Endometrial microvascular endothelial cells (primary cell): ENCODE data around the gene PCYT2. TPM values are rescaled to one million over a fixed set of nuclear protein-coding genes. Genes with fewer than 3 reads are reported as not detected.
"Not testable (repeated sequence)": the region's sequence is repeated elsewhere in the genome, so short reads cannot be mapped to it uniquely, and the experiment has no call there.

ENCODE experiments used
- in situ Hi-C: cut with HindIII; loops from 2 replicates; pipeline ENCODE4 v1.10.0; 2017; ENCODE audit warnings: low sequenced_read_pairs, low pct_unique_long_range_greater_than_20kb; ENCODE audit errors: inconsistent ontology term
- total RNA-seq: library from RNA; depleted of rRNA; stranded (reverse); fragments of >200 nt; gene quantifications from one replicate; pipeline ENCODE4 v1.2.3, GENCODE V29; 2015; ENCODE audit errors: inconsistent ontology term

PCYT2 gene
- total RNA-seq, 1 donor from 2014 or later: 41.0 TPM

DNA sequence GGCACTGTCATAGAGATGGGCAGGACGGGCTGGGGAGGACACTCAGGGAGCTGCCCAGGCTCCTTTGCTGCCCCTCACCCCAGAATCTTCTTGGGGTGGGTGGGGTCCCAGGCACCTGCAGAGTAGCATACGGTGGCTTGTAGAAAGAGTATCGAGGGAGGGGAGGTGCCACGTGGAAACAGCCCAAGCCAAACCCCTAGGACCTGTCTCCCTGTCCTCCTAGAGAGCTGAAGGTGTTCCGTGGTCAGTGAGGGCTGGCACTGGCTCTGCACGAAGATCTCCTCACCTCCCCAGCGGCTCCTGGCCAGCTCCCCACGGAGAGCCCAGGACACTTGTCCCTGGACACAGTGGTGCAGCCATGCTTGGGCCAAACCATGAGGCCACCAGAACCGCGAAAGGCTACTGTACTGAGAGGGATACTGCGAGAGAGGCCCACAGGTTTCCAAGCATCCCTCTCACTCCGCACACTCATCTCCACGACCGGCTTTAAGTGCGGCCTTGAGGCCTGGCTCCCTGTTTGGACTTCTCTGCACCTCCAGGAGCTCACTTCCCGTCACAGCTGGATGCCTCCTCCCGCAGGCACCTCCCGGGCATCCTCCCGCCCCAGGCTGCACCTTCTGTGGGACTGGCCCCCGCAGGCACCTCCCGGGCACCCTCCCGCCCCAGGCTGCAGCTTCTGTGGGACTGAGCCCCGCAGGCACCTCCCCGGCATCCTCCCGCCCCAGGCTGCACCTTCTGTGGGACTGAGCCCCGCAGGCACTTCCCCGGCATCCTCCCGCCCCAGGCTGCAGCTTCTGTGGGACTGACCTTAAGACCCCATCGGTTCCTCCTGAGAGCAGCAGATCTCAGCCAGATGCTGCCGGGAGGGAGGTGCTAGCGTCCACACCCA lies 18.3 kb upstream of the PCYT2 start:
- in situ Hi-C loops: no loop called here

DNA sequence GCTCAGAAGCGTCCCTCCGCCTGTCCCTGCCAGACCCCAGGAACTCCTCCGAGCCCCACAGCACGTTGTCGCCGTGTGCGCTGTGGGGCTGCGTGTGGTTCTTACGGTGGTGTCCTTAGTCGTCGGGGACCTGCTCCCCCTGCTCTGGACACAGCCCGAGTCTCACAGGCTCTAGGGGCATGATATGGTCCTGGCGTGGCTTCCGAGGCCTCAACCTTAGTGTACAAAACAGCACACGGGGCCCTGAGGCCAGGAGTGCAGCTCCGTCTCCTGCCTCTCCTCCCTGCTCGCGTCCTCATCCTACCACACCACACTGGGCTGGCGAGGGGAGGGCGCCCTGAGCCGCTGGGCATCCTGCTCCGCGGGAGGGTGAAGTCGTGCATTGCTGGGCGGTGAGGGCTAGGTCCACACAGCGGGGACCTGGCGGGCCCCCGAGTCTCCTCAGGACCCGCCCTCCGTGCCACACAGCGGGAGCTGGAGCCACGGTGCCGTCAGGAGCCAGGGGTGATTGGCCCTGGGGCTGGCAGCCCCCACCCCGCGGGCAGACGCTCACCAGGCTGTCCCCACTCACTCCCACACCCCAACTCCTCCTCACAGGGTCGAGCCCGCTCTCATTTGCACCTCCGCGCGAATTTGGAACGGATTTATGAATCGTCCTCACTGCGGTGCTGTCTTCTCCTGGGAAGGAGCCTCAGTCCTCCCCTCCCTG lies 17.5 kb upstream of the PCYT2 start:
- in situ Hi-C loops: no loop called here

DNA sequence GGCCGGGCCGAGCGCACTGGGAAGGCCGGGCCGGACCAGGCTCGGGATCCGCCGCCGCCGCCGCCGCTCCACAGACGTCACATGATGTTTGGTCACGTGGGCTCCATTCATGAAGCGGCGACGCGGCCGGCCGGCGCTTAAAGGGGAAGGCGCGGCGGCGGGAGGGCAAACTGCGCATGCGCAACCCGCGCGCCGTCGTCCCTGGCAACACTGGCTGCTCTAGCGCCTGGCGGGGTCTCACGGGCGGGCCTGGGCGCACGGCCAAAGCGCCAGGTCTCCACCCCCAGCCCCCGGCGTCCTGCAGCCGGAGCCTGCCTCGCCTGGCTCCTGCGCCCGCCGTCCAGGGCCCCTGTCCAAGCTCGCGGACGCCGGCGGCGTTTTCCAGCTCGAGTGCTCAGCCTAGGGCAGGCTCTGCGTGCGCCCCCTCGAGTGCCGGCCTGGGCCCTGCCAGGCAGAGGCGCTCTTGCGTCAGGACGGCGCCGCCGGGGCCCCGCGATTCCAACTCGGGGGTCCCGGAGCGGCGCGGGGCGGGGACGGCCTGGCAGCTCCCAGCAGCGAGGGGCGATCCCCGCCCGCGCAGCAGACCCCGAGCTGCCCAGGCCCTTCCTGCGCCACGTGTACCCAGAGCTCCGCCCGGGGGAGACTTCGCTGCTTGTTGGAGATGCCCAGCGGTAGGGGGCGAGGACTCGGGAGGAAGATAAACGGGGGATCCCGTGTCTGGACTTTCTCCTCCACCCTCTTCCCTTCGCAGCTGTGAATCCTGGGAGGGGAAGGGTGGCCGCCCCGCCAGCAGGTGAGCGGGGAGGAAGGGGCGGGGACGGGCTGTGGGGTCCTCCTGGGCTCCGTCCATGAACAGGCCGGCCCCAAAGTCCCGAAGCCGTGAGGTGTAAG lies 16.7 kb upstream of the PCYT2 start, which contains the start of gene MAFG:
MAFG (minus strand) TSS at position 83 of the 891 bp plus-strand sequence. CDS start 4,550 bp downstream, outside the sequence.
- in situ Hi-C loops: no loop called here

- in situ Hi-C loops: no loop called here
Measured at GRCh38 chr17:81927152-81927652, 16.0 kb upstream of the PCYT2 start.

- in situ Hi-C loops: no loop called here
Measured at GRCh38 chr17:81926451-81927151, 15.4 kb upstream of the PCYT2 start.

DNA sequence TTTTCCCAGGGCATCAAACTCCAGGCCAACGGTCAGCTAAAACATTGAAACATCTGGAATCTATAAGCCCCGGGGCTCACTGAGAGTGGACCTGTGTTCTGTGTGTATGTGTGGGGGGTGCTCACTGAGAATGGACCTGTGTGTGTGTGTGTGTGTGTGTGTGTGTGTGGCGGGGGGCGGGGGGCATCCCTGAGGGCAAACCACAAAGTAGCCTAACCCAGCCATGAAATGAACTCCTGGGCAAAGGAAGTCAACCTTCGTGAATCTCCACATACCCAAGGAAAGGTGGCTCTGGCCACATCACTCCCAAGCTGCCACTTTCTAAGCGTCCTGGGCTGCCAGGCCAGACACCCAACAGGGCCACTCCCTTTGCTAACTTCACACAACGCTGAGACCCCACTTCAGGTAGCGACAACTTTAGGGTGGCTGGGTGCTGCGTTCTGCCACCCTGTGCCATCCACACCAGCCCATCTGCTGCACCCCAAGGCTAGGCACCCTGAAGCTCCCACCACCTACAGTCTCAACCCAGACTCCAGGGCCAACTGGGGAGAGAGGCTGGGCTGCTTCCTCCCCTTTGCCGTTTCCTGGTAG lies 14.8 kb upstream of the PCYT2 start:
- in situ Hi-C loops: no loop called here

DNA sequence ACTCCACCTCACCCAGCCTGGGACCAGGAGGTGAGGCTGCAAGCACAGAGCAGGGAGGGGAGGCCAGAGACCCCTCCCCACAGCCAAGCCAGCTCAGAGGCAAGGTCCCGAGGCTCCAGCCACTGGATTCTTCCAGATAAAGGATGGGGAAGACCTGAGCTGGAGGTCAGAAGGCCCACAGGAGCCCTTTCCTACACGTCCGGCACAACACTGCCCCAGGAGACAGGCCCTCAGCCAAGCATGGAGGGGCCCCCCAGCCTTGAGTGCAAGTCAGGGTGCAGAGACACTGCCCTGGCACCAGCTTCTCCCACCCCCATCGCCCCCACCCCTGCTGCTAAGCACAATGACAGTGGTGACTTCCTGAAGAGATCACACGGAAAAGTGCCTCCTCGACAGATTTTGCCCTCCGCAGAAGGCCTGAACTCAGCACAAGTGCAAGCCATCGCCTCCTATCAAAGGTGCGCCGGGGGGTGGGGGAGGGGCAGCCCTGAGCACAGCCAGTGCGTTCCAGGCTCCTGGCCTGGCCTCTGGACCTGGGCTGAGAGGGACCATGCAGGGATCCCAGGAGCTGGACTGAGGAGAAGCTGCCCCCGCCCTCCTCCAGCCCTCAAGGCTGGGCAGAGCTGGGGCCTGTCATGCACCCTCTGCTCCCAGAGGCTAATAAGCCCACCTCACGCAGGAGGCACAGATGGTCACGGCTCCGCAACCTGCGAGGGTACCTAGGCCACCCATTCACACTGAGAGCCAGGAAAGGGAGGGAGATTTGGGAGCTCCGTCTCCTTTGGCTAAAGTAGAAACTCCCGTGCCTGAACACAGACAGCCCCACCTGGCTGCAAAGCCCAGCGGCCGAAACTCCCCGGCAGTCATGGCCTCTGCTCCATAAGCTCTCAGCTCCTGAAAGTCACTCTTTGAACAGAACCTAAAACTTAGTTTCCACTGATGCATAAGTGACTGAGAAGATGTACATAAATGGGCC lies 13.6 kb upstream of the PCYT2 start:
- in situ Hi-C loops: no loop called here

GRCh38 chr17:81923302-81924260 lies 12.4 kb upstream of the PCYT2 start:
- in situ Hi-C loops: no loop called here

- in situ Hi-C loops: no loop called here
Measured at GRCh38 chr17:81922566-81923301, 11.5 kb upstream of the PCYT2 start.

GRCh38 chr17:81921996-81922565 lies 10.9 kb upstream of the PCYT2 start:
- in situ Hi-C loops: no loop called here

DNA sequence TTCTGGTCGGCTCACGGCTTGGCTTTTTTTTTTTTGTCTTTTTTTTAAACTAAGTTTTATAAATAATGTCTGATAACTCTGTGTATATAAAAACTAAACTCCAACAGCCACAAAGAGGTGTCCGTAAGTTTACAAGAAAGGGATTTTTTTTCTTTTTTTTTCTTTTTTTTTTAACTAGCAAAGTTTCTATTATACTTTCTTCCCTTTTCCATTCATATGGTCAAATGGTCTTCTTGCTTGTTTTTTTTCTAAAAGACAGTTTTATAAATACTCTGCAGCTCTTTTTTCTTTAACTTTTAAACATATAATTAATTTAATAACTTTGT lies 10.3 kb upstream of the PCYT2 start:
- in situ Hi-C loops: no loop called here

DNA sequence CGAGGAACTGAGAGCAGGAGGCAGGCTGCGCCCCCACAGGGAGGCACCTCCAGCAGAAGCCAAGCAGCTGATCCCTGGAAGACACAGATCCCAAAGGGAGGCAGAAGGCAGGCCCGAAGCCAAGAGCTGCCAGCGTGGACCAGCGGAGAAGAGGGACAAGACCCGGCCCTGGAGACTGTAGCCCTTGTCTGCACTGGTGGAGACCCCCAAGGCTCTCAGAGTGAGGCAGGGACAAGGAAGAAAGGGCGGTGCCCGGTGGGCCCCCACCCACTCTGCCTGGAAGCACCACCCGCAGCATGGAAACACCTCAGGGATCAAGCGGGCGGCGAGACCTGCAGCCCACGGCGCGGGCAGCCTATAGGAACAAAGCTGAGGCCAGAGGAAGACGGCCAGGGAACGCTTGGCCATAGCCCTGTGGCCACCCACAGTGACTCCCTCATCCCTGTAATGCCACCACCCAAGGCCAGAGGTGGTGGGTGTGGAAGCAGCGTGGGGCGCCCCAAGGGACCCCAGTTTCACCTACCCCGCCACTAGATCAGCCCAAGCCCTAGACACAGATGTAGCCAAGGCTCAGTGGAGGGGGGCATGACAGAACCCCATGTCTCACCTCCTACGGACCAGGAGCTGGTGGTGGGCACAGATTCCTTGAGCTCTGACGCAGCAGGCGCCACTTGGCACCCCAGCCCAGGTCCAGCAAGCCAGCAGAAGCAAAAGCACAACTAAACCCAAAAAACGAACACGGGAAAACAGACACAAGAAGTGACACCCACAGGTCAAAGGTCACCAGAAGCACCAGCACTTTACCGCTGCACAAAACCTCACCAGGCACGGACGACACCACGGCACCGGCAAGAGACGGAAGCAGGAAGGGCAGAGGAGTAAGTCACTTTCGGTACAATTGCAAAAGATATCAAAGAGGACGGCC lies 9.7 kb upstream of the PCYT2 start:
- in situ Hi-C loops: no loop called here

GRCh38 chr17:81918832-81919545 lies 7.8 kb upstream of the PCYT2 start:
- in situ Hi-C loops: no loop called here

DNA sequence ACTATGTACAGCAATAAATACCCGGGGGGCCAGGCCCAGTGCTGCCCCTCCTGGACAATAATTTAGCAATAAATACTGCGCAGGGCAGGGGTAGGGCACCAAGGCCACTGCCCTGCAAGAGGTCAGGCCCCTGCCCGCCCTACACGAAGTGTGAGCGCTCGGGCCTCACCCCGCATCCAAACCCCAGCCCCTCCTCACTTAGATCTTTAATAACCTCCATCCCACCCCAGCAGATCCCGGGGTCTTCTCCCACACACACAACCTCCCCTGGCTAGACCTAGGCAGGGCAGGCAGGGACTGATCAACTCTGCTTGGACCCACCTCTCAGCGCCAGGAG lies 7.1 kb upstream of the PCYT2 start:
- in situ Hi-C loops: not testable (repeated sequence)
